Measurements from ENCODE around the gene KLHL14.

GRCh38 chr18:32761231-32761630 is 11.6 kb downstream of the KLHL14 start:
- TF ChIP-seq CTCF (conservative IDR thresholded peaks at IDR 0.05; ENCODE audit: low read depth in 2 of 2) (no peak), EZH2 (IDR thresholded peaks at IDR 0.05; ENCODE audit: low read depth, unreplicated experiment) (no peak), EZH2phosphoT487 (IDR thresholded peaks at IDR 0.05; ENCODE audit: unreplicated experiment) (no peak), JUNB (IDR thresholded peaks at IDR 0.05; ENCODE audit: unreplicated experiment) (no peak), POLR2AphosphoS5 (IDR thresholded peaks at IDR 0.05; ENCODE audit: low read depth) (no peak), ZNF114 (CRISPR knock-in tag; IDR thresholded peaks at IDR 0.05) (no peak), STAT1 (IDR thresholded peaks at IDR 0.05; ENCODE audit: unreplicated experiment) (no peak)
- TF ChIP-seq, protein P1, sequence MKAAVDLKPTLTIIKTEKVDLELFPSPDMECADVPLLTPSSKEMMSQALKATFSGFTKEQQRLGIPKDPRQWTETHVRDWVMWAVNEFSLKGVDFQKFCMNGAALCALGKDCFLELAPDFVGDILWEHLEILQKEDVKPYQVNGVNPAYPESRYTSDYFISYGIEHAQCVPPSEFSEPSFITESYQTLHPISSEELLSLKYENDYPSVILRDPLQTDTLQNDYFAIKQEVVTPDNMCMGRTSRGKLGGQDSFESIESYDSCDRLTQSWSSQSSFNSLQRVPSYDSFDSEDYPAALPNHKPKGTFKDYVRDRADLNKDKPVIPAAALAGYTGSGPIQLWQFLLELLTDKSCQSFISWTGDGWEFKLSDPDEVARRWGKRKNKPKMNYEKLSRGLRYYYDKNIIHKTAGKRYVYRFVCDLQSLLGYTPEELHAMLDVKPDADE (IDR thresholded peaks at IDR 0.05) = no peak

Measured in GM23338 (cell line).